K562 (cell line): ENCODE measurements around the gene COL15A1. TPM values are rescaled to one million over a fixed set of nuclear protein-coding genes. Genes with fewer than 3 reads are reported as not detected.

Source experiments
- ATAC-seq: fragments of 200-7000 bp; cut with Tn5 transposase; 3 replicates; pipeline ENCODE4 v1.9.1; 2020; ENCODE audit warnings: moderate library complexity
- BruUV-seq: library from RNA; stranded (reverse); fragments of 400-500 nt; replicated peaks from 2 replicates; lab custom pipeline; 2021; lab: Mats Ljungman, UMichigan
- CTCF ChIA-PET: fragments of 300-600 bp; formaldehyde crosslinking; extraction: SDS; loops from one replicate; lab custom pipeline; 2021; ENCODE audit warnings: low intra/inter-chr PET ratio; lab: Yijun Ruan, JAX
- POLR2A ChIA-PET: fragments of 300-600, 350-650 bp; sonication (Branson Sonifier 250); formaldehyde crosslinking; extraction: SDS; loops from one replicate; lab custom pipeline; 2021; ENCODE audit warnings: antibody characterized with exemption, inconsistent platforms; lab: Yijun Ruan, JAX
- DNase-seq, 4 experiments: peaks; one replicate each; pipeline versions ENCODE4 v3.0.0 to v3.0.0-alpha.2; 2011 to 2018; ENCODE audit warnings: low spot score in 3 of 4, mixed read lengths in 3 of 4; ENCODE audit errors: extremely low read depth in 1 of 4
- FAIRE-seq: peaks from 2 replicates; lab custom pipeline; 2011; peaks lifted over from hg19 to GRCh38; lab: Jason Lieb, UNC
- H2AFZ ChIP-seq: 2 replicates; pipeline ENCODE4 v1.6.0; 2011; ENCODE audit warnings: low read depth, low read length, control low read depth, inconsistent platforms
- H3K27ac ChIP-seq: fragments of 200-600 bp; 3 replicates; pipeline ENCODE4 v1.8.0; 2011; ENCODE audit warnings: low read depth, mild to moderate bottlenecking, control low read depth, inconsistent platforms, low read length, moderate library complexity, mixed read lengths; ENCODE audit errors: extremely low read depth
- H3K27me3 ChIP-seq, 2 experiments: fragments of 300-600 bp in 1 of 2; 2 replicates in 1 of 2; 3 replicates in 1 of 2; pipeline versions ENCODE4 v1.6.0 to v1.8.0; 2011; ENCODE audit warnings: inconsistent platforms in 2 of 2, low read length in 2 of 2, mild to moderate bottlenecking in 1 of 2, mixed read lengths in 1 of 2, moderate library complexity in 1 of 2; ENCODE audit not compliant: control insufficient read depth in 2 of 2, insufficient read depth in 2 of 2
- H3K36me3 ChIP-seq: fragments of 300-600 bp; 3 replicates; pipeline ENCODE4 v1.8.0; 2011; ENCODE audit warnings: mild to moderate bottlenecking, low read length, inconsistent platforms; ENCODE audit not compliant: control insufficient read depth, insufficient read depth
- H3K4me1 ChIP-seq, 2 experiments: fragments of 200-600 bp in 1 of 2; replicated peaks in 1 of 2; 2 replicates in 1 of 2; 3 replicates in 1 of 2; pipeline versions ENCODE4 v1.5.1 to v1.8.0; 2011; ENCODE audit warnings: inconsistent platforms in 2 of 2, low read length in 2 of 2, mild to moderate bottlenecking in 1 of 2, mixed read lengths in 1 of 2, moderate library complexity in 1 of 2; ENCODE audit not compliant: control insufficient read depth in 2 of 2, insufficient read depth in 2 of 2
- H3K4me2 ChIP-seq: 2 replicates; pipeline ENCODE4 v1.6.1; 2011; ENCODE audit warnings: low read length, control low read depth, inconsistent platforms, mixed read lengths; ENCODE audit not compliant: insufficient read depth
- H3K4me3 ChIP-seq: fragments of 200-600 bp; sonication (generic), shearing (Covaris generic); 2 replicates; pipeline ENCODE4 v1.5.1; 2016; ENCODE audit warnings: control low read depth, inconsistent platforms
- H3K79me2 ChIP-seq: fragments of 200-600 bp; 3 replicates; pipeline ENCODE4 v1.8.0; 2011; ENCODE audit warnings: low read length, inconsistent platforms; ENCODE audit not compliant: control insufficient read depth, insufficient read depth
- H3K9ac ChIP-seq, 2 experiments: 2 replicates each; pipeline versions ENCODE4 v1.6.0 to v1.6.1; 2011; ENCODE audit warnings: low read depth in 2 of 2, low read length in 2 of 2, control low read depth in 1 of 2, inconsistent platforms in 1 of 2, mild to moderate bottlenecking in 1 of 2, mixed read lengths in 1 of 2; ENCODE audit not compliant: insufficient read depth in 1 of 2
- H3K9me1 ChIP-seq: one replicate; pipeline ENCODE4 v1.6.0; 2011; ENCODE audit warnings: inconsistent platforms, mild to moderate bottlenecking, low read length, moderate library complexity; ENCODE audit not compliant: control insufficient read depth, insufficient read depth
- H3K9me3 ChIP-seq: replicated peaks from 2 replicates; pipeline ENCODE4 v1.5.1; 2011; ENCODE audit warnings: low read depth, low read length, inconsistent platforms; ENCODE audit not compliant: control insufficient read depth, insufficient read depth
- H4K20me1 ChIP-seq: replicated peaks from 2 replicates; pipeline ENCODE4 v1.6.1; 2011; ENCODE audit warnings: low read length, inconsistent platforms, mixed read lengths; ENCODE audit not compliant: control insufficient read depth, insufficient read depth
- MCM5 ChIP-seq: fragments of 450-650 bp; IDR thresholded peaks from 2 replicates; pipeline ENCODE4 v1.6.1; 2016; ENCODE audit warnings: low read depth
- MEF2A ChIP-seq: IDR thresholded peaks from 2 replicates; pipeline ENCODE4 v1.6.1; 2011; ENCODE audit warnings: low read depth, mild to moderate bottlenecking, low read length, moderate library complexity; ENCODE audit not compliant: control insufficient read depth
- XRCC5 ChIP-seq: fragments of 200-400 bp; formaldehyde crosslinking; IDR thresholded peaks from 2 replicates; pipeline ENCODE4 v1.6.1; 2017; ENCODE audit warnings: low read depth, mild to moderate bottlenecking, low read length
- ZNF316 ChIP-seq: fragments of 450-650 bp; IDR thresholded peaks from 2 replicates; pipeline ENCODE4 v1.6.1; 2016
- WGBS: fragments of 100-300 bp; shearing (Covaris generic); methylation state at CpG from one replicate; pipeline ENCODE4 v1.1.6; 2016; ENCODE audit warnings: low coverage, mixed read lengths; ENCODE audit not compliant: insufficient coverage; ENCODE audit errors: missing lambda C conversion rate; 5-methylcytosine and 5-hydroxymethylcytosine counted together
- in situ Hi-C: fragments of 300-500 bp; cut with MboI; formaldehyde crosslinking; loops from 4 replicates; pipeline ENCODE4 v1.15.0; 2018; ENCODE audit warnings: inconsistent platforms, mixed read lengths
- intact Hi-C: fragments of 100-400 bp; cut with micrococcal nuclease; formaldehyde crosslinking; loops from 2 replicates; pipeline ENCODE4 v1.14.2; 2022
- polyA plus RNA-seq, 8 experiments: library from polyadenylated mRNA; depleted of rRNA in 4 of 8; stranded (reverse) in 5 of 8; unstranded in 3 of 8; fragments of >200 nt; fragmentation: Nextera tagmentation in 2 of 8; fragmentation: Illumina TruSeq in 1 of 8; extraction: Ambion mirVana in 2 of 8; extraction: Trizol in 1 of 8; gene quantifications; 2 replicates each; pipeline versions ENCODE4 v1.2.1 to v1.2.3, GENCODE V29; 2011 to 2014; ENCODE audit warnings: inconsistent platforms in 1 of 8, missing spikeins in 1 of 8
- total RNA-seq, 7 experiments: library from RNA; depleted of rRNA in 6 of 7; stranded (reverse); fragments of >200 nt in 6 of 7; fragmentation: Illumina TruSeq in 2 of 7; extraction: Trizol in 2 of 7; gene quantifications; 2 replicates each; pipeline versions ENCODE4 v1.2.1 to v1.2.3, GENCODE V29; 2011 to 2021; ENCODE audit warnings: low replicate concordance in 1 of 7
- TF ChIP-seq, protein P1 (sequence below), 2 experiments: fragments of 250-450 bp in 1 of 2; fragments of 450-650 bp in 1 of 2; sonication (Bioruptor Pico) in 1 of 2; IDR thresholded peaks; 2 replicates each; pipeline versions ENCODE4 v1.6.1 to v1.8.0; 2016 to 2021; ENCODE audit warnings: mild to moderate bottlenecking in 2 of 2, moderate library complexity in 2 of 2, missing compliant biosample characterization in 1 of 2, missing genetic modification characterization in 1 of 2
- TF ChIP-seq, protein P2 (sequence below): fragments of 250-450 bp; sonication (Bioruptor Pico); IDR thresholded peaks from 2 replicates; pipeline ENCODE4 v1.5.0; 2021
- TF ChIP-seq, protein P3 (sequence below): sonication (generic); formaldehyde crosslinking; IDR thresholded peaks from 2 replicates; pipeline ENCODE4 v1.8.1; 2022; ENCODE audit warnings: missing genetic modification reagents

Gene COL15A1
- total and polyA plus RNA-seq, 9 of the 15 experiments (the other 6 are each of a cell fraction or from before 2014, with no cell fraction given), result 0.46 to 5.1 (median 2.6) TPM

DNA sequence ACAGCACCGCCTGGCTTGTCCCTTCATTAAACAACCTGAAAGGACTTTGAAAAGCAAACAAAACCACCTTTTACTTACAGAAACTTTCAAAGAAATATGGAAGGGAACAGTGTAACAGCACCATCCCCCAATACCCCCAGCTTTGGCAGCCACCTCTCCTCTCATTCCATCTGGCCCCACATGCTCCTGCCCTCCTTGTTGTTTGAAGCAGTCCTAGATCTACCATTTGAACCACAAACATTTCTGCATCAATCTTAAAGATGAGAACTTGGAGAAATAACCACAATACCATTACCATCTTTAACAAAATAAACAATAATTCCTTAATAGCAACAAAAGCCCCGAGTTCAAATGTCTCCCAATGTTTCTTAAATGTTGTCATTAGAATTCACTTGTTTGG lies 17.8 kb upstream of the COL15A1 start (continued):
- TF ChIP-seq, protein P1, sequence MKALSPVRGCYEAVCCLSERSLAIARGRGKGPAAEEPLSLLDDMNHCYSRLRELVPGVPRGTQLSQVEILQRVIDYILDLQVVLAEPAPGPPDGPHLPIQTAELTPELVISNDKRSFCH (CRISPR knock-in tag; IDR thresholded peaks at IDR 0.05), result no peak
- TF ChIP-seq, protein P1 (tag; IDR thresholded peaks at IDR 0.05), result no peak
- TF ChIP-seq, protein P2, sequence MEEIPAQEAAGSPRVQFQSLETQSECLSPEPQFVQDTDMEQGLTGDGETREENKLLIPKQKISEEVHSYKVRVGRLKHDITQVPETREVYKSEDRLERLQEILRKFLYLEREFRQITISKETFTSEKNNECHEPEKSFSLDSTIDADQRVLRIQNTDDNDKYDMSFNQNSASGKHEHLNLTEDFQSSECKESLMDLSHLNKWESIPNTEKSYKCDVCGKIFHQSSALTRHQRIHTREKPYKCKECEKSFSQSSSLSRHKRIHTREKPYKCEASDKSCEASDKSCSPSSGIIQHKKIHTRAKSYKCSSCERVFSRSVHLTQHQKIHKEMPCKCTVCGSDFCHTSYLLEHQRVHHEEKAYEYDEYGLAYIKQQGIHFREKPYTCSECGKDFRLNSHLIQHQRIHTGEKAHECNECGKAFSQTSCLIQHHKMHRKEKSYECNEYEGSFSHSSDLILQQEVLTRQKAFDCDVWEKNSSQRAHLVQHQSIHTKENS (CRISPR knock-in tag), result no peak

DNA sequence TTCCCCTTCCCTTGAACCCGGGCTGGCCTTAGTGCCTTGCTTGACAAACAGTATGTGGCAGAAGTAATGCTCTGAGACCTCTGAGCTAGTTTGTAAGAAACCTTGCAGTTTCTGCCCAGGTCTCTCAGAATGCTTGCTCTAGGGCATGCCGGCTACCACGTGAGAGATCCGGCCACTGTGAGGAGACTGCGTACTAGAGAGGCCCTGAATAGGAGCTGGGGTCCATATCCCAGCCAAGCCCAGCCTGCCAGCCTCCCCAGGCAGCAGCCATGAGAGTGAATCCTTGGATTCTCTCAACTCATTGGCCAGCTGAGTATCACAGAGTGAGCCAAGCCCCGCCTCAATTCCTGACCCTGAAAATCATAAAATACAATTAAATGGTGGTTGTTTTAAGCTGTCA lies 16.0 kb upstream of the COL15A1 start:
- FAIRE-seq (no peak), DNase-seq (no peak), ATAC-seq (no peak)
- H4K20me1 ChIP-seq, result no peaks in the 10 kb centered on the region
- BruUV-seq, result no TSS peak
- WGBS, result 80% methylated on average over 6 of the region's 6 CpGs
- H3K36me3 ChIP-seq, result no peaks in the 10 kb centered on the region
- no peak overlapping the region; the same call in 1 of the 2 replicates for H2AFZ ChIP-seq
- H3K4me1 ChIP-seq, result peaks cover 31 to 41% of the 10 kb centered on the region in 2 experiments
- peak overlapping the region in 1 of 2 experiments; percentile 45; a peak in 1 of 4 replicates for H3K9ac ChIP-seq
- no peaks in the 10 kb centered on the region for H3K27me3 ChIP-seq
- in situ Hi-C loops (no loop called here), intact Hi-C loops (no loop called here)
- H3K4me2 ChIP-seq, result no peak overlapping the region
- no peaks in the 10 kb centered on the region for H3K9me1 ChIP-seq
- no peaks in the 10 kb centered on the region for H3K79me2 ChIP-seq
- H3K27ac ChIP-seq, result no peak overlapping the region
- no peaks in the 10 kb centered on the region for H3K9me3 ChIP-seq
- CTCF ChIA-PET, result no interaction called here
- POLR2A ChIA-PET, result interaction anchor here (0.6 to 1.0 kb wide), 3 partner anchors 10 to 998 kb away, joined by 3 read pairs; no protein-coding TSS in a partner anchor
- H3K4me3 ChIP-seq, result no peak overlapping the region
- TF ChIP-seq ZNF316, result no peak
- no peak for TF ChIP-seq XRCC5
- TF ChIP-seq MEF2A, result no peak
- TF ChIP-seq, protein P3, sequence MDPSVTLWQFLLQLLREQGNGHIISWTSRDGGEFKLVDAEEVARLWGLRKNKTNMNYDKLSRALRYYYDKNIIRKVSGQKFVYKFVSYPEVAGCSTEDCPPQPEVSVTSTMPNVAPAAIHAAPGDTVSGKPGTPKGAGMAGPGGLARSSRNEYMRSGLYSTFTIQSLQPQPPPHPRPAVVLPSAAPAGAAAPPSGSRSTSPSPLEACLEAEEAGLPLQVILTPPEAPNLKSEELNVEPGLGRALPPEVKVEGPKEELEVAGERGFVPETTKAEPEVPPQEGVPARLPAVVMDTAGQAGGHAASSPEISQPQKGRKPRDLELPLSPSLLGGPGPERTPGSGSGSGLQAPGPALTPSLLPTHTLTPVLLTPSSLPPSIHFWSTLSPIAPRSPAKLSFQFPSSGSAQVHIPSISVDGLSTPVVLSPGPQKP, result no peak
- TF ChIP-seq MCM5, result no peak
- TF ChIP-seq, all 486 proteins: peak for 0
